SK-N-SH (cell line): ENCODE measurements around the gene ZNF621. TPM values are rescaled to one million over a fixed set of nuclear protein-coding genes. Genes with fewer than 3 reads are reported as not detected.

ENCODE experiments used
- CTCF ChIA-PET: fragments of 300-600, 350-600 bp; formaldehyde crosslinking; extraction: SDS; loops from one replicate; lab custom pipeline; 2021; lab: Yijun Ruan, JAX
- POLR2A ChIA-PET: fragments of 350-600 bp; sonication (Branson Sonifier 250); formaldehyde crosslinking; extraction: SDS; loops from one replicate; lab custom pipeline; 2020; ENCODE audit warnings: antibody characterized with exemption, inconsistent platforms; lab: Yijun Ruan, JAX
- DNase-seq: peaks from one replicate; pipeline ENCODE4 v3.0.0; 2012
- H2AFZ ChIP-seq: fragments of 200-600 bp; sonication (generic); 2 replicates; pipeline ENCODE4 v1.8.1; 2016; ENCODE audit warnings: antibody characterized with exemption, mild to moderate bottlenecking, low read depth
- H3F3A ChIP-seq: fragments of 200-600 bp; sonication (generic); replicated peaks from 2 replicates; pipeline ENCODE3; 2016; ENCODE audit warnings: antibody characterized with exemption, mild to moderate bottlenecking; ENCODE audit not compliant: insufficient read depth
- H3K27ac ChIP-seq, 2 experiments: fragments of 200-500 bp in 1 of 2; fragments of 200-600 bp in 1 of 2; sonication (Bioruptor generic) in 1 of 2; sonication (generic), shearing (Covaris generic) in 1 of 2; 2 replicates each; pipeline versions ENCODE4 v1.5.1 to v1.6.1; 2014 to 2016; ENCODE audit warnings: low read depth in 2 of 2, inconsistent platforms in 1 of 2, low read length in 1 of 2, mild to moderate bottlenecking in 1 of 2, mixed read lengths in 1 of 2
- H3K27me3 ChIP-seq: fragments of 200-600 bp; sonication (generic), shearing (Covaris generic); 2 replicates; pipeline ENCODE4 v1.6.1; 2016; ENCODE audit warnings: mixed run types; ENCODE audit not compliant: insufficient read depth
- H3K36me3 ChIP-seq, 2 experiments: fragments of 200-500 bp in 1 of 2; fragments of 200-600 bp in 1 of 2; sonication (Bioruptor generic) in 1 of 2; sonication (generic) in 1 of 2; replicated peaks in 1 of 2; 2 replicates each; pipeline versions ENCODE3 to v1.5.1; 2014 to 2016; ENCODE audit warnings: low read length in 1 of 2, mild to moderate bottlenecking in 1 of 2; ENCODE audit not compliant: insufficient read depth in 2 of 2, control insufficient read depth in 1 of 2
- H3K4me1 ChIP-seq, 2 experiments: fragments of 200-500 bp in 1 of 2; fragments of 200-600 bp in 1 of 2; sonication (Bioruptor generic) in 1 of 2; sonication (generic), shearing (Covaris generic) in 1 of 2; 2 replicates each; pipeline versions ENCODE4 v1.5.1 to v1.6.1; 2014 to 2016; ENCODE audit warnings: low read depth in 1 of 2, low read length in 1 of 2, mixed run types in 1 of 2; ENCODE audit not compliant: insufficient read depth in 2 of 2, control insufficient read depth in 1 of 2
- H3K4me2 ChIP-seq: fragments of 200-600 bp; sonication (generic), shearing (Covaris generic); 2 replicates; pipeline ENCODE4 v1.6.1; 2017; ENCODE audit warnings: mixed run types
- H3K4me3 ChIP-seq, 2 experiments: fragments of 200-500 bp in 1 of 2; fragments of 200-600 bp in 1 of 2; sonication (Bioruptor generic) in 1 of 2; sonication (generic), shearing (Covaris generic) in 1 of 2; 2 replicates each; pipeline versions ENCODE4 v1.5.1 to v1.8.1; 2014 to 2016; ENCODE audit warnings: low read depth in 2 of 2, inconsistent platforms in 1 of 2, low read length in 1 of 2, mild to moderate bottlenecking in 1 of 2, mixed read lengths in 1 of 2, moderate library complexity in 1 of 2
- H3K79me2 ChIP-seq: fragments of 200-600 bp; sonication (generic); 2 replicates; pipeline ENCODE4 v1.8.1; 2017; ENCODE audit warnings: mild to moderate bottlenecking; ENCODE audit not compliant: insufficient read depth
- H3K9ac ChIP-seq: fragments of 200-600 bp; sonication (generic); 2 replicates; pipeline ENCODE4 v1.6.1; 2017; ENCODE audit warnings: mixed run types
- H3K9me2 ChIP-seq: fragments of 200-600 bp; sonication (generic); 2 replicates; pipeline ENCODE4 v1.6.1; 2017; ENCODE audit warnings: mixed run types
- H3K9me3 ChIP-seq: fragments of 200-600 bp; sonication (generic); 2 replicates; pipeline ENCODE4 v1.6.1; 2017; ENCODE audit warnings: mixed run types, mild to moderate bottlenecking, moderate library complexity
- H4K20me1 ChIP-seq: fragments of 200-600 bp; sonication (generic); 2 replicates; pipeline ENCODE4 v1.6.1; 2017; ENCODE audit warnings: mild to moderate bottlenecking, mixed run types; ENCODE audit not compliant: insufficient read depth
- CHD2 ChIP-seq: fragments of 150-350 bp; IDR thresholded peaks from 2 replicates; pipeline ENCODE4 v1.6.1; 2018; ENCODE audit warnings: low read length; ENCODE audit not compliant: partially characterized antibody
- CTCF ChIP-seq: fragments of 200-600 bp; sonication (generic); IDR thresholded peaks from 2 replicates; pipeline ENCODE4 v1.6.1; 2017; ENCODE audit warnings: antibody characterized with exemption, mild to moderate bottlenecking, moderate library complexity
- EP300 ChIP-seq, 2 experiments: IDR thresholded peaks; 2 replicates each; pipeline versions ENCODE4 v1.4.0 to v1.6.1; 2012; ENCODE audit warnings: borderline replicate concordance in 1 of 2, low read depth in 1 of 2, low read length in 1 of 2
- FOSL2 ChIP-seq: IDR thresholded peaks from 2 replicates; pipeline ENCODE4 v1.4.0; 2012; ENCODE audit warnings: low read depth, mild to moderate bottlenecking, moderate library complexity, borderline replicate concordance
- FOXM1 ChIP-seq: IDR thresholded peaks from 2 replicates; pipeline ENCODE4 v1.4.0; 2012; ENCODE audit warnings: low read depth, mild to moderate bottlenecking
- GABPA ChIP-seq: IDR thresholded peaks from 2 replicates; pipeline ENCODE4 v1.4.0; 2012; ENCODE audit warnings: low read depth, mild to moderate bottlenecking
- GATA2 ChIP-seq: sonication (generic); formaldehyde crosslinking; IDR thresholded peaks from 2 replicates; pipeline ENCODE4 v1.5.0; 2020; ENCODE audit warnings: mild to moderate bottlenecking, missing genetic modification reagents
- JUND ChIP-seq: IDR thresholded peaks from 2 replicates; pipeline ENCODE4 v1.4.0; 2012
- MEF2A ChIP-seq: IDR thresholded peaks from 2 replicates; pipeline ENCODE4 v1.4.0; 2012; ENCODE audit warnings: low read depth, borderline replicate concordance
- MXI1 ChIP-seq: IDR thresholded peaks from 2 replicates; pipeline ENCODE4 v1.6.1; 2012; ENCODE audit warnings: mild to moderate bottlenecking, low read depth, low read length, improper control_type of control experiment
- NFIC ChIP-seq: IDR thresholded peaks from 2 replicates; pipeline ENCODE4 v1.4.0; 2012; ENCODE audit warnings: borderline replicate concordance
- RAD21 ChIP-seq: IDR thresholded peaks from 2 replicates; pipeline ENCODE4 v1.6.1; 2012; ENCODE audit warnings: mild to moderate bottlenecking, low read length
- REST ChIP-seq: IDR thresholded peaks from 2 replicates; pipeline ENCODE4 v1.6.1; 2012; ENCODE audit warnings: mild to moderate bottlenecking, low read depth, low read length, moderate library complexity
- RFX5 ChIP-seq: IDR thresholded peaks from 2 replicates; pipeline ENCODE4 v1.6.1; 2012; ENCODE audit warnings: mild to moderate bottlenecking, improper control_type of control experiment, low read length
- RXRA ChIP-seq: IDR thresholded peaks from 2 replicates; pipeline ENCODE4 v1.4.0; 2012; ENCODE audit warnings: low read depth, mild to moderate bottlenecking, borderline replicate concordance
- SIN3A ChIP-seq: IDR thresholded peaks from 2 replicates; pipeline ENCODE4 v1.6.1; 2012; ENCODE audit warnings: low read depth, mild to moderate bottlenecking, low read length, moderate library complexity, borderline replicate concordance
- TAF1 ChIP-seq: IDR thresholded peaks from 2 replicates; pipeline ENCODE4 v1.6.1; 2012; ENCODE audit warnings: low read depth, mild to moderate bottlenecking, low read length, moderate library complexity, borderline replicate concordance
- TCF12 ChIP-seq: IDR thresholded peaks from 2 replicates; pipeline ENCODE4 v1.4.0; 2012
- TEAD4 ChIP-seq: IDR thresholded peaks from 2 replicates; pipeline ENCODE4 v1.4.0; 2012; ENCODE audit warnings: mild to moderate bottlenecking, borderline replicate concordance; ENCODE audit not compliant: insufficient read depth
- USF2 ChIP-seq: fragments of 150-350 bp; IDR thresholded peaks from 2 replicates; pipeline ENCODE4 v1.6.1; 2017; ENCODE audit warnings: antibody characterized with exemption, low read length, low read depth, borderline replicate concordance
- ZBTB33 ChIP-seq: IDR thresholded peaks from 2 replicates; pipeline ENCODE4 v1.4.0; 2012; ENCODE audit warnings: low read depth, borderline replicate concordance
- WGBS: methylation state at CpG from one replicate; pipeline ENCODE4 v1.1.6; 2017; ENCODE audit warnings: low lambda C conversion rate; 5-methylcytosine and 5-hydroxymethylcytosine counted together
- polyA plus RNA-seq, 3 experiments: library from polyadenylated mRNA; depleted of rRNA; stranded (reverse); fragments of >200 nt; gene quantifications; 2 replicates each; pipeline ENCODE4 v1.2.3, GENCODE V29; 2012

The ZNF621 gene
- polyA plus RNA-seq, 1 of the 3 experiments (the other 2 are of a cell fraction), result 10.3 TPM

- Histone ChIP-seq H3K4me1 (no peaks in the 10 kb centered on the region; a peak in 1 of 4 replicates), H4K20me1 (no peaks in the 10 kb centered on the region), H3K27me3 (no peaks in the 10 kb centered on the region), H3K4me3 (no peak overlapping the region), H3K9ac (no peak overlapping the region), H3K79me2 (no peaks in the 10 kb centered on the region)
- no peak for DNase-seq
- POLR2A ChIA-PET, result no interaction called here
- TF ChIP-seq RXRA, result no peak
- no peak for TF ChIP-seq JUND
- TF ChIP-seq FOXM1, result no peak
- no peak for TF ChIP-seq FOSL2
- TF ChIP-seq RFX5, result no peak
- TF ChIP-seq CHD2, result no peak
- no peak for TF ChIP-seq TCF12
- TF ChIP-seq GATA2, result no peak
- TF ChIP-seq MXI1, result no peak
- TF ChIP-seq, all 33 proteins: peak for 0
- H3K27ac ChIP-seq, result no peak overlapping the region
- WGBS, result 88% methylated on average over 3 of the region's 3 CpGs
- H3K9me3 ChIP-seq, result no peaks in the 10 kb centered on the region
- no peak overlapping the region for H3K4me2 ChIP-seq
- H3K36me3 ChIP-seq, result peaks cover 14 to 36% of the 10 kb centered on the region in 2 experiments
- no peaks in the 10 kb centered on the region for H3F3A ChIP-seq
- no peaks in the 10 kb centered on the region for H3K9me2 ChIP-seq
- H2AFZ ChIP-seq, result no peak overlapping the region
- CTCF ChIA-PET, result interaction anchor here (1.9 kb wide), 1 partner anchor 18 kb away, joined by 7 read pairs; no protein-coding TSS in a partner anchor
Measured at GRCh38 chr3:40487172-40487571, 37.6 kb upstream of the ZNF621 start.

GRCh38 chr3:40490916-40491315, 33.8 kb upstream of the ZNF621 start:
- ChIA-PET CTCF (no interaction called here), POLR2A (no interaction called here)
- 87% methylated on average over 5 of the region's 5 CpGs for WGBS
- Histone ChIP-seq H3K4me1 (no peaks in the 10 kb centered on the region; a peak in 1 of 4 replicates), H3K27ac (no peak overlapping the region; a peak in 1 of 4 replicates), H4K20me1 (no peaks in the 10 kb centered on the region), H3K9me2 (no peaks in the 10 kb centered on the region), H3K27me3 (no peaks in the 10 kb centered on the region), H3K79me2 (no peaks in the 10 kb centered on the region), H3K9me3 (no peaks in the 10 kb centered on the region), H3K4me2 (no peak overlapping the region), H2AFZ (no peak overlapping the region), H3K9ac (no peak overlapping the region), H3K4me3 (no peak overlapping the region)
- no peak for DNase-seq
- TF ChIP-seq MEF2A (no peak), CTCF (no peak), ZBTB33 (no peak), RAD21 (no peak), EP300 (IDR thresholded peaks at IDR 0.05; ENCODE audit: borderline replicate concordance in 1 of 2, low read depth in 1 of 2, low read length in 1 of 2) (no peak), NFIC (no peak), TCF12 (no peak), TEAD4 (no peak), GABPA (no peak), RFX5 (no peak), TAF1 (no peak), USF2 (no peak), SIN3A (no peak), REST (no peak)
- TF ChIP-seq, all 33 proteins: peak for 0
- Histone ChIP-seq H3K36me3 (peaks cover 9 to 30% of the 10 kb centered on the region in 2 experiments), H3F3A (no peaks in the 10 kb centered on the region)
